Measurements from ENCODE around the gene PIAS1. TPM values are rescaled to one million over a fixed set of nuclear protein-coding genes. Genes with fewer than 3 reads are reported as not detected.

Gene PIAS1
- total RNA-seq, 1 experiment from 2014 or later: 25.9 TPM

DNA sequence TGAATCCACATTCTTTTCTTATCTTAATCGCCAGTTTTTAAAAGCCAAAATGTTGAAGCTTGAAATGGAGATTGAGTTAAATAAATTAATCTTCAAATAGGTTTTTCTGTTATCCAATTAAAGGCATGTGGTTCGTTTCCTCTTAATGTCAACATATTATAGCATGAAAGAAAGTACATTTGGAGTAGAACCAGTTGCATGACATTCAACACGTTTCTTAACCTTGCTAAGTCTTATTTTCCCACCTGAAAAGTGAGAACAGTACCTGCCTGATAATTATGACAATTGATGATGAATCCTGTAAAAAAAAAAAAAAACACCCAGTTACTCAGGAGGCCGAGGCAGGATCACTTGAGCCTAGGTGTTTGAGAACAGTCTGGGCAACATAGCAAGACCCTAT is 29.3 kb downstream of the PIAS1 start:
- DNase-seq (ENCODE audit: low read depth, low spot score) (no peak), ATAC-seq (no peak)
- no peaks in the 10 kb centered on the region for H3K4me1 ChIP-seq (ENCODE audit: control insufficient read depth in 1 of 2, insufficient read depth in 2 of 2, low read length in 2 of 2)
- no peak overlapping the region for H3K27ac ChIP-seq (ENCODE audit: low read depth, low read length)
- ChIA-PET CTCF (no interaction called here), RAD21 (ENCODE audit: low non-redundant PET in 1 of 2, low total read pairs in 2 of 2, uncharacterized antibody in 2 of 2, unreplicated experiment in 2 of 2) (no interaction called here), POLR2A (no interaction called here)
- H2AFZ ChIP-seq (ENCODE audit: low read depth, low read length, poor library complexity, severe bottlenecking): no peak overlapping the region
- no peaks in the 10 kb centered on the region for H3K9me2 ChIP-seq (ENCODE audit: insufficient read depth)
- BruUV-seq (replicated peaks): no TSS peak
- no peak for TF ChIP-seq POLR2A (IDR thresholded peaks at IDR 0.05; ENCODE audit: borderline replicate concordance, extremely low read depth, insufficient read depth, insufficient read length)
- no peak for TF ChIP-seq SRF (IDR thresholded peaks at IDR 0.05; ENCODE audit: low read depth)
- TF ChIP-seq, protein P1, sequence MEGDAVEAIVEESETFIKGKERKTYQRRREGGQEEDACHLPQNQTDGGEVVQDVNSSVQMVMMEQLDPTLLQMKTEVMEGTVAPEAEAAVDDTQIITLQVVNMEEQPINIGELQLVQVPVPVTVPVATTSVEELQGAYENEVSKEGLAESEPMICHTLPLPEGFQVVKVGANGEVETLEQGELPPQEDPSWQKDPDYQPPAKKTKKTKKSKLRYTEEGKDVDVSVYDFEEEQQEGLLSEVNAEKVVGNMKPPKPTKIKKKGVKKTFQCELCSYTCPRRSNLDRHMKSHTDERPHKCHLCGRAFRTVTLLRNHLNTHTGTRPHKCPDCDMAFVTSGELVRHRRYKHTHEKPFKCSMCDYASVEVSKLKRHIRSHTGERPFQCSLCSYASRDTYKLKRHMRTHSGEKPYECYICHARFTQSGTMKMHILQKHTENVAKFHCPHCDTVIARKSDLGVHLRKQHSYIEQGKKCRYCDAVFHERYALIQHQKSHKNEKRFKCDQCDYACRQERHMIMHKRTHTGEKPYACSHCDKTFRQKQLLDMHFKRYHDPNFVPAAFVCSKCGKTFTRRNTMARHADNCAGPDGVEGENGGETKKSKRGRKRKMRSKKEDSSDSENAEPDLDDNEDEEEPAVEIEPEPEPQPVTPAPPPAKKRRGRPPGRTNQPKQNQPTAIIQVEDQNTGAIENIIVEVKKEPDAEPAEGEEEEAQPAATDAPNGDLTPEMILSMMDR (IDR thresholded peaks at IDR 0.05 in 2 of 3, conservative IDR thresholded peaks at IDR 0.05 in 1 of 3; ENCODE audit: borderline replicate concordance in 1 of 3, insufficient read depth in 1 of 3, low read depth in 2 of 3, low read length in 2 of 3): no peak
- no peak for TF ChIP-seq CBX3 (IDR thresholded peaks at IDR 0.05; ENCODE audit: low read depth)
- TF ChIP-seq, protein P2, sequence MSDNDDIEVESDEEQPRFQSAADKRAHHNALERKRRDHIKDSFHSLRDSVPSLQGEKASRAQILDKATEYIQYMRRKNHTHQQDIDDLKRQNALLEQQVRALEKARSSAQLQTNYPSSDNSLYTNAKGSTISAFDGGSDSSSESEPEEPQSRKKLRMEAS (IDR thresholded peaks at IDR 0.05): no peak
- H3K9ac ChIP-seq (ENCODE audit: low read length): no peak overlapping the region
- H4K20me1 ChIP-seq (ENCODE audit: insufficient read depth): peaks cover 12% of the 10 kb centered on the region
- H3K9me3 ChIP-seq (ENCODE audit: control insufficient read depth in 1 of 2, insufficient read depth in 1 of 2, low read depth in 1 of 2, low read length in 2 of 2): no peaks in the 10 kb centered on the region
- no peak overlapping the region for H3K4me3 ChIP-seq (replicated peaks in 1 of 2; ENCODE audit: low read depth in 1 of 2, low read length in 2 of 2)
- peaks cover 97% of the 10 kb centered on the region for H3K79me2 ChIP-seq (ENCODE audit: insufficient read depth, low read length)
- intact Hi-C loops (cut with micrococcal nuclease): no loop called here
- no peak overlapping the region for H3K4me2 ChIP-seq (ENCODE audit: low read length)
- H3K36me3 ChIP-seq (ENCODE audit: control insufficient read depth in 1 of 2, insufficient read depth in 2 of 2, low read length in 2 of 2): peaks cover 0 to 4% of the 10 kb centered on the region in 2 experiments; a peak in 2 of 4 replicates
- no peaks in the 10 kb centered on the region for H3K27me3 ChIP-seq (ENCODE audit: insufficient read depth, low read length)

DNA sequence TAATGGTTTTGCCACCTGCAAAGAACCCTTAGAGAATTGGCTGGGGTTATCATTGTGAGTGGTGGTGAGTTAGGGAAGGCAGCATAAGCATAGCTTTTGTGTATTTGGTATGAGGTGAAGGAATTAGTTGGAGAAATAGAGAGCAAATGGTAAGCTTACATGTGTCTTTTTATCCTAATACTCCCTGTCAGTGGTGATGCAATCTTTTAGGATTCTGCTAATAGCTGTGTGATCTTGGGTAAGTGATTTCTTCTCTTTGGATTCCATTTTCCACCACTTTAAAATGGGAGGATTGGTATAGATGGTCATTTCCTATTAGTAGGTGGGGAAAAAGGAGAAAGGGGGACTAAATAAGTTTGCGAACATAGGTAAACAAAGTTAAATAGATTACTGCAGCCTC is 30.9 kb downstream of the PIAS1 start:
- Histone ChIP-seq H3K9ac (ENCODE audit: low read length) (no peak overlapping the region), H3K79me2 (ENCODE audit: insufficient read depth, low read length) (peaks cover 91% of the 10 kb centered on the region), H3K9me3 (ENCODE audit: control insufficient read depth in 1 of 2, insufficient read depth in 1 of 2, low read depth in 1 of 2, low read length in 2 of 2) (no peaks in the 10 kb centered on the region), H3K27ac (ENCODE audit: low read depth, low read length) (no peak overlapping the region), H3K36me3 (ENCODE audit: control insufficient read depth in 1 of 2, insufficient read depth in 2 of 2, low read length in 2 of 2) (peaks cover 0 to 4% of the 10 kb centered on the region in 2 experiments; a peak in 2 of 4 replicates), H3K4me3 (replicated peaks in 1 of 2; ENCODE audit: low read depth in 1 of 2, low read length in 2 of 2) (no peak overlapping the region), H2AFZ (ENCODE audit: low read depth, low read length, poor library complexity, severe bottlenecking) (no peak overlapping the region), H3K4me1 (ENCODE audit: control insufficient read depth in 1 of 2, insufficient read depth in 2 of 2, low read length in 2 of 2) (no peaks in the 10 kb centered on the region), H3K9me2 (ENCODE audit: insufficient read depth) (no peaks in the 10 kb centered on the region), H4K20me1 (ENCODE audit: insufficient read depth) (peaks cover 10% of the 10 kb centered on the region; the same call in 1 of the 2 replicates), H3K27me3 (ENCODE audit: insufficient read depth, low read length) (no peaks in the 10 kb centered on the region), H3K4me2 (ENCODE audit: low read length) (no peak overlapping the region)
- DNase-seq (ENCODE audit: low read depth, low spot score) (no peak), ATAC-seq (no peak)
- RAD21 ChIA-PET (ENCODE audit: low non-redundant PET in 1 of 2, low total read pairs in 2 of 2, uncharacterized antibody in 2 of 2, unreplicated experiment in 2 of 2): no interaction called here
- intact Hi-C loops (cut with micrococcal nuclease): no loop called here
- CTCF ChIA-PET: no interaction called here
- POLR2A ChIA-PET: no interaction called here
- no TSS peak for BruUV-seq (replicated peaks)
- TF ChIP-seq TCF7L2 (IDR thresholded peaks at IDR 0.05; ENCODE audit: borderline replicate concordance, extremely low read depth, insufficient read depth, insufficient read length) (no peak), CEBPB (IDR thresholded peaks at IDR 0.05; ENCODE audit: low read depth) (no peak), JUND (IDR thresholded peaks at IDR 0.05) (no peak), YY1 (IDR thresholded peaks at IDR 0.05; ENCODE audit: extremely low read depth, insufficient replicate concordance, low read depth, low read length) (no peak), ELF1 (IDR thresholded peaks at IDR 0.05; ENCODE audit: borderline replicate concordance, low read depth) (no peak)
- TF ChIP-seq, protein P3, sequence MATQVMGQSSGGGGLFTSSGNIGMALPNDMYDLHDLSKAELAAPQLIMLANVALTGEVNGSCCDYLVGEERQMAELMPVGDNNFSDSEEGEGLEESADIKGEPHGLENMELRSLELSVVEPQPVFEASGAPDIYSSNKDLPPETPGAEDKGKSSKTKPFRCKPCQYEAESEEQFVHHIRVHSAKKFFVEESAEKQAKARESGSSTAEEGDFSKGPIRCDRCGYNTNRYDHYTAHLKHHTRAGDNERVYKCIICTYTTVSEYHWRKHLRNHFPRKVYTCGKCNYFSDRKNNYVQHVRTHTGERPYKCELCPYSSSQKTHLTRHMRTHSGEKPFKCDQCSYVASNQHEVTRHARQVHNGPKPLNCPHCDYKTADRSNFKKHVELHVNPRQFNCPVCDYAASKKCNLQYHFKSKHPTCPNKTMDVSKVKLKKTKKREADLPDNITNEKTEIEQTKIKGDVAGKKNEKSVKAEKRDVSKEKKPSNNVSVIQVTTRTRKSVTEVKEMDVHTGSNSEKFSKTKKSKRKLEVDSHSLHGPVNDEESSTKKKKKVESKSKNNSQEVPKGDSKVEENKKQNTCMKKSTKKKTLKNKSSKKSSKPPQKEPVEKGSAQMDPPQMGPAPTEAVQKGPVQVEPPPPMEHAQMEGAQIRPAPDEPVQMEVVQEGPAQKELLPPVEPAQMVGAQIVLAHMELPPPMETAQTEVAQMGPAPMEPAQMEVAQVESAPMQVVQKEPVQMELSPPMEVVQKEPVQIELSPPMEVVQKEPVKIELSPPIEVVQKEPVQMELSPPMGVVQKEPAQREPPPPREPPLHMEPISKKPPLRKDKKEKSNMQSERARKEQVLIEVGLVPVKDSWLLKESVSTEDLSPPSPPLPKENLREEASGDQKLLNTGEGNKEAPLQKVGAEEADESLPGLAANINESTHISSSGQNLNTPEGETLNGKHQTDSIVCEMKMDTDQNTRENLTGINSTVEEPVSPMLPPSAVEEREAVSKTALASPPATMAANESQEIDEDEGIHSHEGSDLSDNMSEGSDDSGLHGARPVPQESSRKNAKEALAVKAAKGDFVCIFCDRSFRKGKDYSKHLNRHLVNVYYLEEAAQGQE (IDR thresholded peaks at IDR 0.05; ENCODE audit: low read depth): no peak
- TF ChIP-seq, protein P4, sequence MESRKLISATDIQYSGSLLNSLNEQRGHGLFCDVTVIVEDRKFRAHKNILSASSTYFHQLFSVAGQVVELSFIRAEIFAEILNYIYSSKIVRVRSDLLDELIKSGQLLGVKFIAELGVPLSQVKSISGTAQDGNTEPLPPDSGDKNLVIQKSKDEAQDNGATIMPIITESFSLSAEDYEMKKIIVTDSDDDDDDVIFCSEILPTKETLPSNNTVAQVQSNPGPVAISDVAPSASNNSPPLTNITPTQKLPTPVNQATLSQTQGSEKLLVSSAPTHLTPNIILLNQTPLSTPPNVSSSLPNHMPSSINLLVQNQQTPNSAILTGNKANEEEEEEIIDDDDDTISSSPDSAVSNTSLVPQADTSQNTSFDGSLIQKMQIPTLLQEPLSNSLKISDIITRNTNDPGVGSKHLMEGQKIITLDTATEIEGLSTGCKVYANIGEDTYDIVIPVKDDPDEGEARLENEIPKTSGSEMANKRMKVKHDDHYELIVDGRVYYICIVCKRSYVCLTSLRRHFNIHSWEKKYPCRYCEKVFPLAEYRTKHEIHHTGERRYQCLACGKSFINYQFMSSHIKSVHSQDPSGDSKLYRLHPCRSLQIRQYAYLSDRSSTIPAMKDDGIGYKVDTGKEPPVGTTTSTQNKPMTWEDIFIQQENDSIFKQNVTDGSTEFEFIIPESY (IDR thresholded peaks at IDR 0.05; ENCODE audit: extremely low read depth, insufficient replicate concordance, low read length): no peak
- TF ChIP-seq, protein P2 (IDR thresholded peaks at IDR 0.05): no peak

Measured in HCT116 (cell line).